Upper lobe of left lung (tissue), 4 donors: ENCODE data around the gene WT1.

Experiments
- EP300 ChIP-seq, 4 donors: sonication (generic); formaldehyde crosslinking; IDR thresholded peaks; one replicate each; pipeline ENCODE4 v1.5.1; 2017; ENCODE audit warnings: antibody characterized with exemption in 4 of 4, control low read depth in 2 of 4
- TF ChIP-seq, protein P1 (sequence below), 6 experiments: fragments of 450-650 bp in 4 of 6; fragments of 200-600 bp in 2 of 6; sonication (generic) in 2 of 6; IDR thresholded peaks; one replicate each; pipeline ENCODE4 v1.5.1; 2016 to 2019; ENCODE audit warnings: antibody characterized with exemption in 6 of 6

DNA sequence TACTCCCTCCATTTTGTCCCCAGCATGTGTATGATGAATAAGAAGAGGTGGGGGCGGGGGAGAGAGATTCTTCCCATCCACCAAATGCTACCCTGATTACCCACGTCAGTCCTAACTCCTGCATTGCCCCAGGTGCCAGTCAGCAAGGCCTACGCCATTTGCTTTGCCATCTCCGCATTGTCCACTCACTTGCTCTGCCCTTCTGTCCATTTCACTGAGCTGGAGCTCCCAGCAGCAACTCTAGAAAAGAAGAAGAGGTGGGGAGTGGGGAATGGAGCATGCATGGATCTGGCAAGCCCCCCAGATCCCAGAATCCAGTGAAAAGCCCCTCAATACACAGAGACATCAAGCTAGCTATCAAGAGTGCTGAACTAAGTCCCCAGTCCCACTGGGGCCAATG, 19.0 kb downstream of the WT1 start:
- TF ChIP-seq, protein P1, sequence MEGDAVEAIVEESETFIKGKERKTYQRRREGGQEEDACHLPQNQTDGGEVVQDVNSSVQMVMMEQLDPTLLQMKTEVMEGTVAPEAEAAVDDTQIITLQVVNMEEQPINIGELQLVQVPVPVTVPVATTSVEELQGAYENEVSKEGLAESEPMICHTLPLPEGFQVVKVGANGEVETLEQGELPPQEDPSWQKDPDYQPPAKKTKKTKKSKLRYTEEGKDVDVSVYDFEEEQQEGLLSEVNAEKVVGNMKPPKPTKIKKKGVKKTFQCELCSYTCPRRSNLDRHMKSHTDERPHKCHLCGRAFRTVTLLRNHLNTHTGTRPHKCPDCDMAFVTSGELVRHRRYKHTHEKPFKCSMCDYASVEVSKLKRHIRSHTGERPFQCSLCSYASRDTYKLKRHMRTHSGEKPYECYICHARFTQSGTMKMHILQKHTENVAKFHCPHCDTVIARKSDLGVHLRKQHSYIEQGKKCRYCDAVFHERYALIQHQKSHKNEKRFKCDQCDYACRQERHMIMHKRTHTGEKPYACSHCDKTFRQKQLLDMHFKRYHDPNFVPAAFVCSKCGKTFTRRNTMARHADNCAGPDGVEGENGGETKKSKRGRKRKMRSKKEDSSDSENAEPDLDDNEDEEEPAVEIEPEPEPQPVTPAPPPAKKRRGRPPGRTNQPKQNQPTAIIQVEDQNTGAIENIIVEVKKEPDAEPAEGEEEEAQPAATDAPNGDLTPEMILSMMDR (IDR thresholded peaks at IDR 0.05), result no peak
- TF ChIP-seq EP300 (IDR thresholded peaks at IDR 0.05), result no peak
